PC-9 (cell line): ENCODE results near the gene STAB2.

Experiments used
- EZH2 ChIP-seq: fragments of 200-600 bp; sonication (generic); IDR thresholded peaks from 2 replicates; pipeline ENCODE4 v1.8.0; 2017; ENCODE audit warnings: antibody characterized with exemption, low read depth
- TF ChIP-seq, protein P1 (sequence below): fragments of 200-600 bp; sonication (generic); conservative IDR thresholded peaks from 2 replicates; pipeline ENCODE4 v1.6.1; 2017; ENCODE audit warnings: mixed run types, antibody characterized with exemption, mild to moderate bottlenecking, moderate library complexity

DNA sequence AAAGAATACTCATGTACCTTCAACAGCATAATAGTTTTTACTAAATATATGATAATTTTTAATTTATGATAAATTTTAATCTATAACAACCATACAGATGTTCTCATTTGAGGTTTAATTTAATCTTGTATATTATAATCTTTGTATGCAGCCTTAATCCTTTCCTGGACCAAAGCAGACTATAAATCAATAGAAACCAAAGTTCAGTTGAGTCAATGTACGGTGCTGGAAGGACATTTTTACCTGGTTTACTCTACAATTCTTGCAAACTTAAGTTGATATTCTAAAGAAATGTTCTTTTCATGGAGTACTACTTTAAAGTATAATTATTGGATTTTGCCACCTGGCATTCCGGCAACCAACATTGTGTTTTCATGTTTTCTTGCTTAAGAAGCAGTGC is 118.0 kb downstream of the STAB2 start:
- no peak for TF ChIP-seq EZH2
- TF ChIP-seq, protein P1, sequence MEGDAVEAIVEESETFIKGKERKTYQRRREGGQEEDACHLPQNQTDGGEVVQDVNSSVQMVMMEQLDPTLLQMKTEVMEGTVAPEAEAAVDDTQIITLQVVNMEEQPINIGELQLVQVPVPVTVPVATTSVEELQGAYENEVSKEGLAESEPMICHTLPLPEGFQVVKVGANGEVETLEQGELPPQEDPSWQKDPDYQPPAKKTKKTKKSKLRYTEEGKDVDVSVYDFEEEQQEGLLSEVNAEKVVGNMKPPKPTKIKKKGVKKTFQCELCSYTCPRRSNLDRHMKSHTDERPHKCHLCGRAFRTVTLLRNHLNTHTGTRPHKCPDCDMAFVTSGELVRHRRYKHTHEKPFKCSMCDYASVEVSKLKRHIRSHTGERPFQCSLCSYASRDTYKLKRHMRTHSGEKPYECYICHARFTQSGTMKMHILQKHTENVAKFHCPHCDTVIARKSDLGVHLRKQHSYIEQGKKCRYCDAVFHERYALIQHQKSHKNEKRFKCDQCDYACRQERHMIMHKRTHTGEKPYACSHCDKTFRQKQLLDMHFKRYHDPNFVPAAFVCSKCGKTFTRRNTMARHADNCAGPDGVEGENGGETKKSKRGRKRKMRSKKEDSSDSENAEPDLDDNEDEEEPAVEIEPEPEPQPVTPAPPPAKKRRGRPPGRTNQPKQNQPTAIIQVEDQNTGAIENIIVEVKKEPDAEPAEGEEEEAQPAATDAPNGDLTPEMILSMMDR, result no peak
